ENCODE measurements around the gene CD74. TPM values are rescaled to one million over a fixed set of nuclear protein-coding genes. Genes with fewer than 3 reads are reported as not detected.

Gene CD74
- total and polyA plus RNA-seq, 2 of the 8 experiments (the other 6 are each of a cell fraction or from before 2014, with no cell fraction given), result 45.9 to 61.0 TPM

- H3K36me3 ChIP-seq (ENCODE audit: control insufficient read depth in 2 of 4, insufficient read depth in 4 of 4, low read length in 3 of 4), result no peaks in the 10 kb centered on the region
- no peak overlapping the region for H2BK12ac ChIP-seq (ENCODE audit: low read depth, low read length)
- no peaks in the 10 kb centered on the region for H3K27me3 ChIP-seq (replicated peaks in 1 of 4; ENCODE audit: control insufficient read depth in 3 of 4, extremely low read depth in 1 of 4, insufficient read depth in 3 of 4, low read length in 3 of 4)
- ChIA-PET CTCF (ENCODE audit: partially characterized antibody) (interaction anchor here (0.6 to 14.1 kb wide), 9 partner anchors 8 to 188 kb away, joined by 3 to 245 read pairs (median 4); no protein-coding TSS in a partner anchor), POLR2A (ENCODE audit: partially characterized antibody) (interaction anchor here (0.6 to 5.9 kb wide), 7 partner anchors 12 to 53 kb away, joined by 3 to 50 read pairs (median 3); partner anchors contain the start of genes CD74 and RPS14)
- H2BK120ac ChIP-seq (replicated peaks; ENCODE audit: low read depth, low read length), result no peak overlapping the region
- no peak overlapping the region for H2BK5ac ChIP-seq (ENCODE audit: low read depth, low read length)
- no peak overlapping the region for H3K4me3 ChIP-seq (ENCODE audit: extremely low read depth in 1 of 4, insufficient read depth in 2 of 4, low read depth in 3 of 4, low read length in 4 of 4)
- H4K91ac ChIP-seq (replicated peaks; ENCODE audit: insufficient read length, low read length), result no peak overlapping the region
- H3K4me1 ChIP-seq (replicated peaks in 1 of 4; ENCODE audit: control insufficient read depth in 3 of 4, insufficient read depth in 4 of 4, low read length in 3 of 4), result 0 out of 7 replicates have a peak, but pooled peaks cover 0 to 2% (median 0%) of the 10 kb centered on the region in 4 experiments
- H3K4me2 ChIP-seq (ENCODE audit: insufficient read depth in 1 of 2, low read depth in 2 of 2, low read length in 2 of 2), result no peak overlapping the region
- 92% methylated on average over 4 of the region's 4 CpGs; no CpG with 5 or more reads in 1 of the 2 experiments for WGBS, 2 experiments (ENCODE audit: extremely low coverage in 1 of 2, insufficient coverage in 1 of 2, insufficient read length in 1 of 2, insufficient replicate concordance in 2 of 2, low coverage in 1 of 2, low lambda C conversion rate in 2 of 2, missing lambda C conversion rate in 1 of 2)
- no peaks in the 10 kb centered on the region for H3K79me1 ChIP-seq (ENCODE audit: low read depth, low read length)
- H3K27ac ChIP-seq (ENCODE audit: low read depth, low read length), result no peak overlapping the region
- no peak overlapping the region for H4K8ac ChIP-seq (ENCODE audit: extremely low read depth, insufficient read depth, low read length)
- H3K23ac ChIP-seq (ENCODE audit: insufficient read length), result no peak overlapping the region
- H3K4ac ChIP-seq (replicated peaks; ENCODE audit: insufficient read length, low read depth, low read length), result no peak overlapping the region
- H3K23me2 ChIP-seq (ENCODE audit: low read depth, low read length), result peaks cover 6% of the 10 kb centered on the region; the same call in 1 of the 2 replicates
- no peak overlapping the region for H4K5ac ChIP-seq (ENCODE audit: insufficient read length, low read depth, low read length)
- H2BK15ac ChIP-seq (ENCODE audit: low read length), result no peak overlapping the region
- no peak overlapping the region for H3K14ac ChIP-seq (ENCODE audit: insufficient read length)
- no peak for FAIRE-seq
- TF ChIP-seq FOSL1 (IDR thresholded peaks at IDR 0.05; ENCODE audit: insufficient read depth, low read depth, low read length) (no peak), TAF7 (optimal IDR thresholded peaks at IDR 0.05; ENCODE audit: borderline replicate concordance, low read depth, low read length) (no peak), CHD2 (IDR thresholded peaks at IDR 0.05; ENCODE audit: low read length) (no peak), SRF (IDR thresholded peaks at IDR 0.05; ENCODE audit: low read depth, low read length) (no peak), POLR2A (IDR thresholded peaks at IDR 0.05; ENCODE audit: control extremely low read depth in 1 of 2, low read depth in 2 of 2, low read length in 2 of 2) (no peak), ZNF274 (IDR thresholded peaks at IDR 0.05; ENCODE audit: borderline replicate concordance, extremely low read depth, low read length) (no peak), ASH2L (IDR thresholded peaks at IDR 0.05; ENCODE audit: low read length) (no peak), EZH2 (IDR thresholded peaks at IDR 0.05; ENCODE audit: low read depth, low read length, severe bottlenecking) (no peak), JUN (IDR thresholded peaks at IDR 0.05; ENCODE audit: low read depth, low read length) (no peak), TBP (IDR thresholded peaks at IDR 0.05; ENCODE audit: low read depth, low read length) (no peak), SP4 (IDR thresholded peaks at IDR 0.05; ENCODE audit: low read length) (no peak), GTF2F1 (IDR thresholded peaks at IDR 0.05; ENCODE audit: borderline replicate concordance, low read depth, low read length) (no peak), MAFK (IDR thresholded peaks at IDR 0.05; ENCODE audit: low read depth, low read length) (no peak), EGR1 (IDR thresholded peaks at IDR 0.05; ENCODE audit: borderline replicate concordance, low read depth, low read length) (no peak)
- TF ChIP-seq, protein P1, sequence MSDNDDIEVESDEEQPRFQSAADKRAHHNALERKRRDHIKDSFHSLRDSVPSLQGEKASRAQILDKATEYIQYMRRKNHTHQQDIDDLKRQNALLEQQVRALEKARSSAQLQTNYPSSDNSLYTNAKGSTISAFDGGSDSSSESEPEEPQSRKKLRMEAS (IDR thresholded peaks at IDR 0.05), result no peak
- H3K18ac ChIP-seq (ENCODE audit: extremely low read depth, low read length), result no peak overlapping the region
- no peaks in the 10 kb centered on the region for H3K9me3 ChIP-seq (ENCODE audit: insufficient read depth in 2 of 2, low read depth in 1 of 2, low read length in 1 of 2)
- no peak overlapping the region for H2AK5ac ChIP-seq (ENCODE audit: low read depth, low read length)
- no peak overlapping the region for H2BK20ac ChIP-seq (ENCODE audit: low read length)
- DNase-seq (ENCODE audit: low read depth in 1 of 2, low spot score in 2 of 2), result no peak
- no peak overlapping the region for H3K9ac ChIP-seq (replicated peaks in 1 of 4; ENCODE audit: extremely low read depth in 1 of 4, low read depth in 3 of 4, low read length in 3 of 4)
- no peaks in the 10 kb centered on the region for H3K79me2 ChIP-seq (ENCODE audit: control insufficient read depth in 1 of 2, insufficient read depth in 2 of 2, low read length in 2 of 2)
- H3K56ac ChIP-seq (replicated peaks; ENCODE audit: insufficient read length, low read depth, low read length), result no peak overlapping the region
- 0 out of 2 replicates have a peak overlapping the region, but pooled peaks have one; percentile 6 for H2AFZ ChIP-seq (ENCODE audit: low read length)
- H4K20me1 ChIP-seq (replicated peaks in 1 of 2; ENCODE audit: control insufficient read depth in 1 of 2, insufficient read depth in 2 of 2, low read length in 2 of 2), result peaks cover 0 to 1% of the 10 kb centered on the region in 2 experiments
Observed at GRCh38 chr5:150431574-150431973, 18.9 kb upstream of the CD74 start.
